Kidney (tissue), 14 donors: ENCODE measurements around the gene SHISA8. TPM values are rescaled to one million over a fixed set of nuclear protein-coding genes. Genes with fewer than 3 reads are reported as not detected.

Source experiments
- DNase-seq, 5 donors: peaks; one replicate each; pipeline ENCODE4 v3.0.0-alpha.2; 2013 to 2020
- FAIRE-seq: peaks from 2 replicates; lab custom pipeline; 2012; peaks lifted over from hg19 to GRCh38; lab: Jason Lieb, UNC
- H3K27ac ChIP-seq, 2 donors: one replicate each; pipeline ENCODE4 v1.7.0; 2013; ENCODE audit warnings: low read depth in 2 of 2, low read length in 2 of 2, inconsistent platforms in 1 of 2
- H3K27me3 ChIP-seq: one replicate; pipeline ENCODE4 v1.7.1; 2013; ENCODE audit warnings: low read length, inconsistent platforms; ENCODE audit not compliant: control insufficient read depth, insufficient read depth
- H3K36me3 ChIP-seq, 3 donors: one replicate each; pipeline versions ENCODE4 v1.7.0 to v1.7.1; 2013; ENCODE audit warnings: low read length in 3 of 3, control low read depth in 1 of 3, inconsistent platforms in 1 of 3; ENCODE audit not compliant: insufficient read depth in 3 of 3, control insufficient read depth in 2 of 3
- H3K4me1 ChIP-seq, 3 donors: one replicate each; pipeline versions ENCODE4 v1.7.0 to v1.7.1; 2013; ENCODE audit warnings: low read length in 3 of 3, inconsistent platforms in 1 of 3, low read depth in 1 of 3; ENCODE audit not compliant: control insufficient read depth in 2 of 3, insufficient read depth in 2 of 3
- H3K4me3 ChIP-seq, 3 donors: one replicate each; pipeline versions ENCODE4 v1.7.0 to v1.8.1; 2013; ENCODE audit warnings: low read length in 3 of 3, control low read depth in 1 of 3, inconsistent platforms in 1 of 3
- H3K9ac ChIP-seq, 3 donors: one replicate each; pipeline versions ENCODE4 v1.7.0 to v1.7.1; 2013; ENCODE audit warnings: low read length in 3 of 3, control low read depth in 1 of 3, inconsistent platforms in 1 of 3
- H3K9me3 ChIP-seq, 3 donors: one replicate each; pipeline versions ENCODE4 v1.7.0 to v1.7.1; 2013; ENCODE audit warnings: low read length in 3 of 3, control low read depth in 1 of 3, inconsistent platforms in 1 of 3; ENCODE audit not compliant: control insufficient read depth in 2 of 3, insufficient read depth in 1 of 3
- intact Hi-C: fragments of 100-400 bp; cut with DNase I; formaldehyde crosslinking; loops from one replicate; pipeline ENCODE4 v1.11.1; 2022
- polyA plus RNA-seq: library from polyadenylated mRNA; stranded (reverse); fragments of 350-450 nt; fragmentation: Illumina TruSeq; extraction: RNeasy Lipid Tissue Mini Kit (QIAGEN cat#74804); gene quantifications from one replicate; pipeline ENCODE4 v1.2.3, GENCODE V29; 2014; ENCODE audit warnings: low read depth, low replicate concordance; ENCODE audit not compliant: insufficient read depth
- total RNA-seq: library from RNA; stranded (reverse); fragmentation: NEBNext Ultra II Directional; extraction: Animal tissue kit (Norgen Biotek cat#: 25700); gene quantifications from one replicate; pipeline ENCODE4 v1.2.1, GENCODE V29; 2021
- TF ChIP-seq, protein P1 (sequence below): IDR thresholded peaks from 3 replicates; pipeline ENCODE4 v1.5.1; 2012; ENCODE audit warnings: mild to moderate bottlenecking, moderate library complexity, borderline replicate concordance; ENCODE audit not compliant: insufficient read depth; ENCODE audit errors: extremely low read depth
- donor health status: control.
- donor health status: control.
- donor health status: control.
- donor health status: control.
- donor health status: control.
- donor health status: DM: yes; HTN: yes; CAD: no.
- donor health status: Normal renal cell carcinoma (clear cell type).

The SHISA8 gene
- total and polyA plus RNA-seq, 2 donors from 2014 or later, result 0.35 to 0.47 TPM

DNA sequence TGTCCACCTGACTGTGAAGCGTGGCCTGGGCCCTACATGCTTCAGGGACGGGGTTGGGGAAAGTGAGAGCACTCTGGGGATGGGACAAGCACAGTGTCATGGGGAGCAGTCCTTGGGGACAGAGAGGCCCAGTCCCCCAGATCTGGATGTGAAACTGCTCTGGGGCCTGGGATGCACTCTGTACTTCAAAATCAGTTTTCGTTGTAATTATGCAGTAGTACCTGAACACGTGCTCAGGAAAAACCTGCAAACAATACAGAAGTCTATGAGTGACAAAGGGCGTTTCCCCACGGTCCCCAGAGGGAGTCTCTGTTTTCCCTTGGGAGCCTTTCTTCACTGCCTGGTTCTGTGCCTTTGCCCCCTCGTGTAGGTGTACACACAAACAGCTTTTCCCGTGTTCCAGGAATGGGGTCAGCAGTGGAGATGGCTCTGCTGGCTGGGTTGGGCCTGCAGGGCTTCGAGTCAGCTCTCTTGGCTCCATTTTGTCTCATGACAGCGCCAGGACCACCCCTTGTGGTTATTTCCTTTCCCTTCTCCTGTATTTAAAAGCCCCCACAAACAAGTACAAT lies 16.9 kb upstream of the SHISA8 start:
- Histone ChIP-seq H3K4me3 (no peak overlapping the region), H3K9me3 (no peaks in the 10 kb centered on the region), H3K9ac (no peak overlapping the region), H3K36me3 (no peaks in the 10 kb centered on the region), H3K4me1 (no peaks in the 10 kb centered on the region), H3K27ac (no peak overlapping the region), H3K27me3 (no peaks in the 10 kb centered on the region)
- DNase-seq (no peak), FAIRE-seq (no peak)
- TF ChIP-seq, protein P1, sequence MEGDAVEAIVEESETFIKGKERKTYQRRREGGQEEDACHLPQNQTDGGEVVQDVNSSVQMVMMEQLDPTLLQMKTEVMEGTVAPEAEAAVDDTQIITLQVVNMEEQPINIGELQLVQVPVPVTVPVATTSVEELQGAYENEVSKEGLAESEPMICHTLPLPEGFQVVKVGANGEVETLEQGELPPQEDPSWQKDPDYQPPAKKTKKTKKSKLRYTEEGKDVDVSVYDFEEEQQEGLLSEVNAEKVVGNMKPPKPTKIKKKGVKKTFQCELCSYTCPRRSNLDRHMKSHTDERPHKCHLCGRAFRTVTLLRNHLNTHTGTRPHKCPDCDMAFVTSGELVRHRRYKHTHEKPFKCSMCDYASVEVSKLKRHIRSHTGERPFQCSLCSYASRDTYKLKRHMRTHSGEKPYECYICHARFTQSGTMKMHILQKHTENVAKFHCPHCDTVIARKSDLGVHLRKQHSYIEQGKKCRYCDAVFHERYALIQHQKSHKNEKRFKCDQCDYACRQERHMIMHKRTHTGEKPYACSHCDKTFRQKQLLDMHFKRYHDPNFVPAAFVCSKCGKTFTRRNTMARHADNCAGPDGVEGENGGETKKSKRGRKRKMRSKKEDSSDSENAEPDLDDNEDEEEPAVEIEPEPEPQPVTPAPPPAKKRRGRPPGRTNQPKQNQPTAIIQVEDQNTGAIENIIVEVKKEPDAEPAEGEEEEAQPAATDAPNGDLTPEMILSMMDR, result no peak
- intact Hi-C loops, result no loop called here

DNA sequence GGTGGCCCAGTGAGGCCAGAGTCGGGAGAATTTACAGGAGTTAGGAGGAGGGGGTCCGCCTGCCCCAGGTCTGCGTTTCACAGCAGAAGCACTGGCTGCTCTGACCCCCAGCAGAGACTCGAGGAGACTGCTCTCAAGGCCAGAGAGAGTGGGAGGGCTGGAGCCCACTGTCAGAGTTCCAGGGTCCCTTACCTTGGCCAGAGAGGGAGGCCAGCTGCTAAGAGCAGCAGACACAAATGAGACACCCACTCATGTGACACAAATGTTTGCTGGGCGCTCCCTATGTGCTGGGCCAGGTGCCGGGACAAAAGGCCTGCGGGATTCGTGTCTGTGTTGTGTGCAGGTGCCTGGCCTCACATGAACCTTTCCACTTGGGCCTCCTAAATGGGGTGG lies 14.5 kb upstream of the SHISA8 start:
- Histone ChIP-seq H3K4me1 (no peaks in the 10 kb centered on the region), H3K36me3 (no peaks in the 10 kb centered on the region), H3K4me3 (no peak overlapping the region), H3K27me3 (no peaks in the 10 kb centered on the region), H3K9me3 (no peaks in the 10 kb centered on the region), H3K9ac (no peak overlapping the region), H3K27ac (no peak overlapping the region)
- no peak for FAIRE-seq
- TF ChIP-seq, protein P1, result no peak
- intact Hi-C loops, result no loop called here
- DNase-seq, result no peak

DNA sequence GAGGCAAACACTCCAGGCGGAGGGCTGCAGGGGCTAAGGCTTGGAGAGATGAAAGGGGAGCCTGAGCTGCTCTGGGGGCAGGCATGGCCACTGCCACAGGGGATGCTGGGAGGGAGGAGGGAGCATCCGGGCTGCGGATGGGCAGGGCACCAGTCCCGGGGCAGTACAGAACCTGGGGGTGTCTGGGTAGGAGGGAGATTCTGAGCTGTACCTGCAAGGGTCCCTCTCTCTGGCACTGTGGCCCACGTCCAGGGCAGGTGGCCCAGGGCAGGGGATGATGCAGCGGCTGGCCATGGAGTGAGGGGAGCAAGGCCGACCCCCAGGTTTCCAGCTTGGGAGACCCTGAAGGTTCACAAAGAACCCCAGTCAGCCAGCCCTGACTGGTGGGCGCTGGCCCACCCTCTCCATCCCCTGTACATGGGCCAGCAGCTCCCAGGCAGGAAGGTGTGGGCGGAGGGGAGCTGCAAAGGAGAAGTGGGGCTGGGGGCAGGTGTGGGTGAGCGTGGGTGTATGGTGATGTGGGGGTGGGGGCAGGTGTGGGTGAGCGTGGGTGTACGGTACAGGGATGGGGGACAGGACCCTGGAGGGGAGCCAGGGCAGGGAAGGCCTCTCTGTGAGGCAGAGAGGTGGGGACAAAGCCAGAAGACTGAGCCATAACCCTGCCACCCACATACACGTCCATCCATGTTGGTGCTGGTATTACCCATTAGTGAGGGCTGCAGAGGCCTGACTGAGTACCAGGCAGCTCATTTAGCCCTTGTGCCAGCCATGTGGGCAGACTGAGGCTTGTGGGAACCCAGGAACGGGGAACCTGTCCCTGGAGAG lies 13.9 kb upstream of the SHISA8 start:
- TF ChIP-seq, protein P1, result no peak
- no peaks in the 10 kb centered on the region for H3K36me3 ChIP-seq
- no peaks in the 10 kb centered on the region for H3K4me1 ChIP-seq
- H3K27ac ChIP-seq, result no peak overlapping the region
- no peak overlapping the region for H3K4me3 ChIP-seq
- no peaks in the 10 kb centered on the region for H3K9me3 ChIP-seq
- intact Hi-C loops, result no loop called here
- DNase-seq, result no peak
- no peak for FAIRE-seq
- H3K27me3 ChIP-seq, result no peaks in the 10 kb centered on the region
- no peak overlapping the region for H3K9ac ChIP-seq
